ENCODE data around the gene WDR5B.

WDR5B gene

GRCh38 chr3:122409446-122409845 is 6.4 kb downstream of the WDR5B start:
- no peak for DNase-seq (ENCODE audit: low read depth)

GRCh38 chr3:122407946-122408345 is 7.9 kb downstream of the WDR5B start:
- no peak for DNase-seq (ENCODE audit: low read depth)

GRCh38 chr3:122406198-122406597 is 9.7 kb downstream of the WDR5B start:
- DNase-seq (ENCODE audit: low read depth) = no peak

GRCh38 chr3:122405015-122405414 is 10.8 kb downstream of the WDR5B start:
- no peak for DNase-seq (ENCODE audit: low read depth)

- DNase-seq (ENCODE audit: low read depth) = peak; percentile 92
Observed at GRCh38 chr3:122403489-122403888, 12.4 kb downstream of the WDR5B start.

- DNase-seq (ENCODE audit: low read depth) = no peak
Observed at GRCh38 chr3:122398920-122399319, 16.9 kb downstream of the WDR5B start.

DNA sequence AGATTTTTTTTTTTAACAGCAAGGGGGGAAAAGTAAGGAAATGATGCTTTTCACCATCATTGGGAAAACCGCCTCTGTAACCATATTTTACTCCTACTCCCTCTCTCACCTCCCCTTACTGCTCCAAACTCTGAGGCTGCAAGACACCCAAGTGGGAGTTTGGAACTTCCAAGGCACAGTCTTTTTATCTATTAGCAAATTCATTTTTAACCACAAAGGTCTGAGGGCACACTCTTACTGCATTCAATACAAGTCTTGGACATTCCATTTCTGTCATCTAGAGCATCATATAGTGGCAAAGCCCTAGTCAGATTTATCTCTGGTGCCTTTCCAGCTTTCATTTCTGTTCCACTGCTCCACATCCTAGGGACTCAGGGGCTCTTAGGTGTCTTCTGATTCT is 18.7 kb downstream of the WDR5B start:
- DNase-seq (ENCODE audit: low read depth) = no peak

- DNase-seq (ENCODE audit: low read depth) = no peak
Observed at GRCh38 chr3:122396511-122396910, 19.4 kb downstream of the WDR5B start.

DNA sequence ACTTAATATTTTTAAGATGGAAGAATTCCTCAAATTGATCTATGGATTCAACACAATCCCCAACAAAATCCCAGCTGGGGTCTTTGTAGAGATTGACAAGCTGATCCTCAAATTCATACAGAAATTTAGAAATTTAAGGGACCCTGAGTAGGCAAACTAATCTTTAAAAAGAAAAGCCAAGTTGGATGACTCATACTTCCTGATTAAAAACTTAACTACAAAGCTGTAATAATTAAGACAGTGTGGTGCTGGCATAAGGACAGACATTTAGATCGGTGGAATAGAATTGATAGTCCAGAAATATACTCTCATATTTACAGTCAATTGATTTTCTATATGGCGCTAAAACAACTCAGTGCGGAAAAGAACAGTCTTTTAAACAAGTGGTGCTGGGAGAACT is 20.3 kb downstream of the WDR5B start:
- DNase-seq (ENCODE audit: low read depth) = no peak

DNA sequence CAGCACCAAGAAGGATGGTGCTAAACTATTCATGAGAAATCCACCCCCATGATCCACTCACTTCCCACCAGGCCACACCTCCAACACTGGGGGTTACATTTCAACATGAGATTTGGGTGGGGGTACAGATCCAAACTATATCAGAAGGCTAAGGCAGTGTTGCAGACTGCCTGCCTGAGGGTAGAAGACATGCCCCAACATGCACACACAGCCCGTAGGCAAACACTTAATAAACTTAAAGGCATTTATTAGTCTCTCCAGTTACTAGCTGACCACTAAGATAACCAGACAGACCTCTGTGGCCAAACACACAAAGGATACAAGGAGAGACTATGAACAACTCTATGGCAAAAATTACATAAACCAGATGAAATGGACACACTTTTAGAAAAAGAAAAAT is 21.7 kb downstream of the WDR5B start:
- DNase-seq (ENCODE audit: low read depth) = no peak

- DNase-seq (ENCODE audit: low read depth) = peak; percentile 72
Observed at GRCh38 chr3:122392868-122393844, 22.7 kb downstream of the WDR5B start.

DNA sequence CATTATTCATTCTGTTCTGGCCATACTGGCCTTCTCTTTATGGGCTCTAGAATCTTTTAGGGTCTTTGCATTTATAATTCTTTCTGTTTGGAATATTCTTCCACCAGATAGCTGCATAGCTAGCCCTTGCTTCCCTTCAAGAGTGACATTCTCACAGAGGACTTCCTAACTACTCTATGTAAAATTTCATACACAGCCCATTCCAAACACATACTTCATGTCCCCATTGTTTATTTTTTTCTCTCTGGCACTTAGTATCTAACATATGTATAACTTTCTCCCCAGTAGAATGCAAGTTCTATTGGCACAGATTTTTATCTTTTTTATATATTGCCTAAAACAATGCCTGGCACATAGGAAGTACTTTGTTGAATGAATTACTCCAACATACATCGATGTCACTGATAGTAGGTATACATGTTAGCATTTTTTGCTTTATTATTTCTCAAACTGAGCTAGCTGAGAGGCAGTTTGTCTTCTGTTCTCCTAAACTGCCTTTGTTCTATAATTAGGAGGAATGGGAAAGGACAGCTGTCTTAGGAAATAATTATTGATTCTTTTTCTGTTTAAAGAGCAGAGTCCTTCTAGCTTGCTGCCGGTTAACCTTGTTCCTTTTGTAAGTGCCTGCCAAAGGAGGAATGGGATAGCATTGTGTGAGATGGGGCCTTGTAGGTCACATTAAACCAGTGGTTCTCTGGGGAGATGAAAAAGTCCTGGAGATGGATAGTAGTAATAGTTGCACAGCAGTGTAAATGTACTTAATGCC is 24.0 kb downstream of the WDR5B start:
- DNase-seq (ENCODE audit: low read depth) = no peak

DNA sequence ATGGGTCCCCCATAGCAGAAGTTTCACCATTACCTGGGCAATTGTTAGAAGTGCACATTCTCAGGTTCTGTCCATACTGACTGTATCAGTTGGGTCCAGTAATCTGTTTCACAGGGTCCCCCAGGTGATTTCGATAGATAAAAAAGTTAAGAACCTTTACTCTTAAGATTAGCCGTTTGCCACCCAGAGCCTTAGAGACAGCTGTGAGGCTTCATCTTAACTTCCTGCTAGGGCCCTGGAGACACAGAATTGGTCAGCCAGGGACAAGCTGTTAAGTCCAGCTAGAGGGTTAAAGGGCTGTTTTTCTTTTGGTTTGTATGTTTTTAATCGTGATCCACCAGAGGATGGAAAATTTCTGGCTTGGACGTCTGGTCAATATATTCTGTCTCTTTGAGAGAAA is 25.2 kb downstream of the WDR5B start:
- DNase-seq (ENCODE audit: low read depth) = no peak

DNA sequence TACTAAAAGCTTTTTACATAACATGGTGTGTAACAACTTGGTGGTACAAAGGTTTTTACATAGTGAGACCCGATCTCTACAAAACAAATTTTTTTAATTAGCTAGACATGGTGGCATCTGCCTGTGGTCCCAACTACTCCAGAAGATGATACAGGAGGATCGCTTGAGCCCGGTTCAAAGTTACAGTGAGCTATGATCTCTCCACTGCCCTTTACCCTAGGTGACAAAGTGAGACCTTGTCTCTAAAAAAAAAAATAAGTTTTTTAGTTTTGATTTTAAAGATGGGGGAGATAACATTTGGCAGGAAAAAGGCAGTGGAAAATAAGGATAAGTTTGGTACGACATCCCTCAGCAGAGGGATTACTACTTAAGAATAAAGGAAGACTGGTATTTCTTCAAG is 26.0 kb downstream of the WDR5B start:
- no peak for DNase-seq (ENCODE audit: low read depth)

GRCh38 chr3:122389197-122389596 is 26.7 kb downstream of the WDR5B start:
- DNase-seq (ENCODE audit: low read depth) = no peak

DNA sequence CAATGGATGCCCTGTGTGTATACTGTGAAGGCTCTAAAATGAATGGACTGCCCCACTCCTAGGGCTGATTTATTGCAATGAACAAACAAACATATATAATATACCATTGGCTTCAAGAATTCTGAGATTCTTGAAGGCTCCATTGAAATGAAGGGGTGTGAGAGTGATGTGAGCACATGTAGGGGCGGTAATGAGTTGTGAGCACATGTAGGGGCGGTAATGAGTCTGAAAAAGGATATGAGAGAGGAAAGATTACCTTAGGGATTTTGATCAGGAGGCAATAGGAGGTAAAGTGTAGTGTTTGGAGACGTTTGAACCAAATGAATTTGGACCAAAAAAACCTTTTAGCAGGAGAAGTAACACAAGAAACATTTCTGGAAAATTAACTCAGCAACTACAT is 28.2 kb downstream of the WDR5B start:
- DNase-seq (ENCODE audit: low read depth) = no peak

- DNase-seq (ENCODE audit: low read depth) = peak; percentile 92
Observed at GRCh38 chr3:122383771-122384697, 31.8 kb downstream of the WDR5B start, which contains the start of gene FAM162A. TSS of gene FAM162A (plus strand) at chr3:122384182. CDS start at chr3:122384266, 84 bp downstream.

GRCh38 chr3:122382888-122383666 is 32.8 kb downstream of the WDR5B start, which contains the start of gene MIX23:
TSS of gene MIX23 (minus strand) at chr3:122383231. CDS start at chr3:122383224, 7 bp downstream.
- DNase-seq (ENCODE audit: low read depth) = peak; percentile 91

- DNase-seq (ENCODE audit: low read depth) = no peak
Observed at GRCh38 chr3:122377975-122378374, 37.9 kb downstream of the WDR5B start.

DNA sequence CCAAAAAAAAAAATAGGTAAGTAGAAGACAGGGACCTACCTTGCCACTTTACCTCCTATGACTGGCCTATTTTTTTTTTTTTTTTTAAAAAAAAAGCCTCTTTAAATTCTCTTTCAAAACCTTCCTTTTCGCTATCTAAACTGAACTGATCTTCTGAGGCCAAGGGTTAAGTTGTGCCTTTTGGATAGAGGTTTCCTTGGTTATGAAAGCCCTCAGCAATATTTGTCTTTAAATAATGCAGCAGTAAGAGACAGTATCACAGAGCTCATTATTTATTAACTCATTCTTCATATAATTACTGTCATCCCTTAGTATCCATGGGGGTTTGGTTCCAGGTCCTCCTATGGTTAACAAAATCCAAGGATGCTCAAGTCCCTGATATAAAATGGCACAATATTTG is 41.8 kb downstream of the WDR5B start:
- DNase-seq (ENCODE audit: low read depth) = no peak

- peak; percentile 10 for DNase-seq (ENCODE audit: low read depth)
Observed at GRCh38 chr3:122366379-122366749, 49.5 kb downstream of the WDR5B start.
